CD4-positive, alpha-beta memory T cell (primary cell): ENCODE data around the gene OR9I1. TPM values are rescaled to one million over a fixed set of nuclear protein-coding genes. Genes with fewer than 3 reads are reported as not detected.

Experiments
- CTCF ChIA-PET: fragments of 350-600 bp; sonication (Branson Sonifier 250); formaldehyde crosslinking; loops from one replicate; lab custom pipeline; 2021; ENCODE audit warnings: inconsistent platforms; ENCODE audit not compliant: partially characterized antibody; lab: Charles Lee
- POLR2A ChIA-PET: fragments of 350-600 bp; sonication (Branson Sonifier 250); formaldehyde crosslinking; loops from one replicate; lab custom pipeline; 2021; ENCODE audit not compliant: partially characterized antibody; lab: Charles Lee
- DNase-seq, 5 donors: peaks; one replicate each; pipeline versions ENCODE4 v3.0.0 to v3.0.0-alpha.2; 2020 to 2022; ENCODE audit warnings: mixed read lengths in 1 of 5
- H3K27ac ChIP-seq: one replicate; pipeline ENCODE4 v1.7.0; 2013; ENCODE audit warnings: low read depth, low read length
- H3K27me3 ChIP-seq: 2 replicates; pipeline ENCODE4 v1.7.0; 2013; ENCODE audit warnings: mild to moderate bottlenecking, low read length, moderate library complexity; ENCODE audit not compliant: insufficient read depth
- H3K36me3 ChIP-seq: 2 replicates; pipeline ENCODE4 v1.7.0; 2013; ENCODE audit warnings: mild to moderate bottlenecking, low read length, moderate library complexity; ENCODE audit not compliant: insufficient read depth
- H3K4me1 ChIP-seq: 2 replicates; pipeline ENCODE4 v1.7.0; 2013; ENCODE audit warnings: mild to moderate bottlenecking, low read length, moderate library complexity; ENCODE audit not compliant: insufficient read depth
- H3K4me3 ChIP-seq, 2 donors: one replicate each; pipeline ENCODE4 v1.7.0; 2013; ENCODE audit warnings: low read length in 2 of 2, mild to moderate bottlenecking in 1 of 2
- H3K9me3 ChIP-seq, 2 donors: one replicate each; pipeline ENCODE4 v1.7.0; 2013; ENCODE audit warnings: low read length in 2 of 2, control low read depth in 1 of 2; ENCODE audit not compliant: control insufficient read depth in 1 of 2
- H3K27ac Mint-ChIP-seq, 7 donors: one replicate each; pipeline ENCODE4 v1.8.0; 2020 to 2021; ENCODE audit warnings: mixed read lengths in 7 of 7, mild to moderate bottlenecking in 6 of 7, inconsistent platforms in 3 of 7, moderate library complexity in 3 of 7
- H3K27me3 Mint-ChIP-seq, 2 donors: one replicate each; pipeline ENCODE4 v1.8.0; 2020 to 2021; ENCODE audit warnings: mixed read lengths in 2 of 2
- H3K36me3 Mint-ChIP-seq, 2 donors: one replicate each; pipeline ENCODE4 v1.8.0; 2020 to 2021; ENCODE audit warnings: mixed read lengths in 2 of 2, inconsistent platforms in 1 of 2, mild to moderate bottlenecking in 1 of 2
- H3K4me1 Mint-ChIP-seq, 4 donors: one replicate each; pipeline ENCODE4 v1.8.0; 2020 to 2021; ENCODE audit warnings: mixed read lengths in 4 of 4, mild to moderate bottlenecking in 1 of 4
- H3K4me3 Mint-ChIP-seq, 8 donors: one replicate each; pipeline ENCODE4 v1.8.0; 2020 to 2021; ENCODE audit warnings: mixed read lengths in 8 of 8, mild to moderate bottlenecking in 7 of 8, moderate library complexity in 6 of 8, inconsistent platforms in 3 of 8
- H3K9me3 Mint-ChIP-seq, 8 donors: one replicate each; pipeline ENCODE4 v1.8.0; 2020 to 2021; ENCODE audit warnings: mixed read lengths in 8 of 8, mild to moderate bottlenecking in 5 of 8, inconsistent platforms in 3 of 8, moderate library complexity in 1 of 8
- intact Hi-C: fragments of 100-400 bp; cut with micrococcal nuclease; formaldehyde crosslinking; loops from one replicate; pipeline ENCODE4 v1.15.1; 2023
- polyA plus RNA-seq, 2 donors: library from polyadenylated mRNA; unstranded; fragments of 300-500 nt; fragmentation: Illumina TruSeq; gene quantifications; one replicate each; pipeline ENCODE4 v1.2.3, GENCODE V29; 2021
- total RNA-seq, 2 experiments: library from RNA; stranded (reverse); gene quantifications; one replicate each; pipeline ENCODE4 v1.2.3, GENCODE V29; 2021

Gene OR9I1, protein sequence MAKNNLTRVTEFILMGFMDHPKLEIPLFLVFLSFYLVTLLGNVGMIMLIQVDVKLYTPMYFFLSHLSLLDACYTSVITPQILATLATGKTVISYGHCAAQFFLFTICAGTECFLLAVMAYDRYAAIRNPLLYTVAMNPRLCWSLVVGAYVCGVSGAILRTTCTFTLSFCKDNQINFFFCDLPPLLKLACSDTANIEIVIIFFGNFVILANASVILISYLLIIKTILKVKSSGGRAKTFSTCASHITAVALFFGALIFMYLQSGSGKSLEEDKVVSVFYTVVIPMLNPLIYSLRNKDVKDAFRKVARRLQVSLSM
- total RNA-seq (not detected), polyA plus RNA-seq (not detected)

DNA sequence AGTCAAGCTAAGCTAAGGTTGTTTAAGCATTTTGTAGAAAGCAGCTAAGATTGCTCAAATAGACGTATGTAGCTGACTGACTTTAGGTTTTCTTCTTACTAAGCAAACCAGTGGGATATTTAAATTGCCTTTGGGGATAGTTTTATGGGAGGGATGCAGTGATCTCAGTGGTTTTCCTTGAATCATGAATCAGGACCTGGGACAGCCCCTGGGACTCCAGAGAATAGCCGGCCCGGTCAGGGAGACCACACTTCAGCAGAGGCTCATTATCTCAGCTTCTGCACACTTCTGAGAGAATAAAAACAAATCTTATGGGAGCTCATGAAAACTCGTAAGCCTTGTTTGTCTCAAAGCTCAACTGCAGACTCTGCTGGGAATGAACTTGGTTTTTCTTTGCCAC is at the start of gene OR9I1:
TSS of gene OR9I1 (minus strand) at position 62 of the 400 bp plus-strand sequence. CDS start 6,086 bp downstream, outside the sequence.
- no peak within 1 kb of the TSS for H3K27ac ChIP-seq
- DNase-seq, result no peak
- H3K27me3 ChIP-seq, result no peaks in the 10 kb centered on the region
- no peaks in the 10 kb centered on the region for H3K36me3 Mint-ChIP-seq
- no peaks in the 10 kb centered on the region for H3K4me1 Mint-ChIP-seq
- no peaks in the 10 kb centered on the region for H3K9me3 Mint-ChIP-seq
- H3K4me3 ChIP-seq, result no peak within 1 kb of the TSS
- ChIA-PET POLR2A (no interaction called here), CTCF (no interaction called here)
- no peaks in the 10 kb centered on the region for H3K9me3 ChIP-seq
- intact Hi-C loops, result no loop called here
- peaks cover 6 to 8% of the 10 kb centered on the region in 2 donors for H3K27me3 Mint-ChIP-seq
- H3K4me1 ChIP-seq, result no peaks in the 10 kb centered on the region
- H3K36me3 ChIP-seq, result no peaks in the 10 kb centered on the region
- no peak within 1 kb of the TSS for H3K4me3 Mint-ChIP-seq
- peak within 1 kb of the TSS in 1 of 7 donors; percentile 70 for H3K27ac Mint-ChIP-seq

DNA sequence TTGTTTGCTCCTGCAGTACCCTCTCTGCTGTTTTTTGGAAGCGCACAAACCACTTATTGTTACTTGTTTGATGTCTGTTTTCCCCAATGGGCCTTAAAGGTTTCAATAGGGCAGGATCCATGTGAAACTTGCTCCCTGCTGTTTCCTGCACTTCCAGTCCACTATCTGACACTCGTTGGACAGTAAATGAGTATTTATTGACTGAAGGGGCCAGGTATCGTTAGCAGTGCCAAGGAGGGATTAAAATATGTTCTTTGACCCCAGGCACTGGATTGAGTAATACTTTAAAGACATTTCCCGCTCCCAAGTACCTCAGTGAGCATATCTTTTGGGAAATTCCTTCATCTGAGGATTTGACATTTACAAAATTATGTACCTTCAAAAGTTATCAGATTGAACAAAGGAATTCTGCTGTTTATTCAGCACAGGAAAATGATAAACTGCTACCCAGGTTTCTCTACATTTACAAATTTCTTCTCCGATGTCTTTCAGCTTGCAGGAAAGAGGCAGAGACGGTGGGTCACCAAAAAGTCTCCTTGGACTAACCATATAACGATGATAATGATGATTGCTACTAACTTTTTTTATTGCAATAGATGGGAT is 40.3 kb upstream of the OR9I1 start:
- Histone ChIP-seq H3K36me3 (no peaks in the 10 kb centered on the region), H3K9me3 (no peaks in the 10 kb centered on the region), H3K4me1 (no peaks in the 10 kb centered on the region), H3K27me3 (no peaks in the 10 kb centered on the region), H3K27ac (no peak overlapping the region), H3K4me3 (no peak overlapping the region)
- Mint-ChIP-seq H3K9me3 (peaks cover 0 to 5% (median 0%) of the 10 kb centered on the region in 8 donors), H3K27ac (no peak overlapping the region), H3K4me1 (no peaks in the 10 kb centered on the region), H3K27me3 (peaks cover 2 to 5% of the 10 kb centered on the region in 2 donors), H3K36me3 (no peaks in the 10 kb centered on the region), H3K4me3 (no peak overlapping the region)
- DNase-seq, result no peak
- CTCF ChIA-PET, result no interaction called here
- POLR2A ChIA-PET, result no interaction called here
- intact Hi-C loops, result no loop called here

DNA sequence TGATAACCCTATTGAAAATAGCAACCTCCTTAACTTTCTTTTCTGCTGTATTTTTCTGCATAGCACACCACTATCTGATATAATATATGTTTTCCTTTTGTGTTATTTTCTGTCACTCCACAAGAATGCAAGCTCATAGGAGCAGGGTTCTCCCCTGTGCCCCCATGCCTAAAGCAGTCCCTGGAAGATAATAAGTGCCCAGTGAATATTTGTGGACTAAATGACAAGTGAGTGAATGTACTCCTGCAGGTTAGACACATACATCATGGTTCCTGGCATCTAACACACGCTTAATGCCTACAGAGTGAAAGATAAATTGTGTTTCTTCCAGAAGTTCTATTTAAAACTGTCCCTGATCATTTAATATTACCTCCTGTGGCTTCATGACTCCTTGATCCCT is 39.7 kb upstream of the OR9I1 start:
- H3K36me3 ChIP-seq, result no peaks in the 10 kb centered on the region
- no peaks in the 10 kb centered on the region for H3K4me1 ChIP-seq
- Mint-ChIP-seq H3K4me3 (no peak overlapping the region), H3K27me3 (peaks cover 3 to 5% of the 10 kb centered on the region in 2 donors), H3K36me3 (no peaks in the 10 kb centered on the region), H3K4me1 (no peaks in the 10 kb centered on the region), H3K27ac (no peak overlapping the region), H3K9me3 (peaks cover 0 to 8% (median 0%) of the 10 kb centered on the region in 8 donors)
- DNase-seq, result no peak
- H3K27ac ChIP-seq, result no peak overlapping the region
- no peak overlapping the region for H3K4me3 ChIP-seq
- H3K27me3 ChIP-seq, result no peaks in the 10 kb centered on the region
- ChIA-PET POLR2A (no interaction called here), CTCF (no interaction called here)
- H3K9me3 ChIP-seq, result no peaks in the 10 kb centered on the region
- intact Hi-C loops, result no loop called here

DNA sequence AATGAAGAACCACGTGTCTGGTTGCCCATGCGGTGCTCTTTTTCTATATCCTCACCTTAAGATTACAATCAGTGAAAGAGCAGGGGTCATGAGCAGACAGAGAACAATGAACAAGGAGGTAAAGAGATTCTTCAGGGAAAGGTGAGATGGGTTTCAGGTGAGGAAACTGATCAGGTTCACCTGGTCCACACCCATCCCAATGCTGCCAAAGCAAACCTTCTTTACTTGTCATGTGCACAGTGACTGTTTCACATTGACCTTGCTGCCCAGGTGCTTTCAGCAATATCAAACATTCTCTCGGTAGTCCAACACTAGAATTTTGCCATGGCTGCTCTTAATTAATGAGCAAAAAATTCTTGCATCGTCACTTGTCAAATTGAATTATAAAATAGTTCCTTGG is 39.1 kb upstream of the OR9I1 start:
- Mint-ChIP-seq H3K9me3 (peaks cover 0 to 12% (median 0%) of the 10 kb centered on the region in 8 donors), H3K27me3 (peaks cover 2 to 3% of the 10 kb centered on the region in 2 donors), H3K4me1 (no peaks in the 10 kb centered on the region), H3K4me3 (no peak overlapping the region), H3K36me3 (no peaks in the 10 kb centered on the region), H3K27ac (no peak overlapping the region)
- Histone ChIP-seq H3K9me3 (no peaks in the 10 kb centered on the region), H3K4me1 (no peaks in the 10 kb centered on the region), H3K4me3 (no peak overlapping the region), H3K27ac (no peak overlapping the region), H3K27me3 (no peaks in the 10 kb centered on the region), H3K36me3 (no peaks in the 10 kb centered on the region)
- intact Hi-C loops, result no loop called here
- DNase-seq, result no peak
- ChIA-PET POLR2A (no interaction called here), CTCF (no interaction called here)

DNA sequence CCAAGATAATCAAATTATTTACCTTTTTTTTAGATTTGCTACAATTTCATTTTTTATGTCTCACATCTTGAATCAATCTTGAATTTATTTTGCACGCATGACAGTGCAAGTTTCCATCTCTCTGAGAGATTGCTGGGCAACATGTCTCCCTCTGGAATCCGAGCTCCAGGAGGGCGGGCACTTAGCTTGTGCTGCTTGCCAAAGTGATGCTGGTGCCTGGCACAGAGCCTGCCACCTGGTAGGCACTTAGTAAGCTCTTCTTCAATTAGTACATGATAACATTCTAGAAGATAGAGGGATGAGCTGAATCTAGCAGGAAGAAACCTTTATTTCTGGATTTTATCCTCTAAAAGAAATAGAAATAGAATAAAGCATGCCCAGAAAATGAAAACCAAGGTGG is 27.5 kb upstream of the OR9I1 start:
- CTCF ChIA-PET, result no interaction called here
- intact Hi-C loops, result no loop called here
- Histone ChIP-seq H3K36me3 (no peaks in the 10 kb centered on the region), H3K27ac (no peak overlapping the region), H3K9me3 (no peaks in the 10 kb centered on the region), H3K4me1 (no peaks in the 10 kb centered on the region), H3K27me3 (no peaks in the 10 kb centered on the region), H3K4me3 (no peak overlapping the region)
- Mint-ChIP-seq H3K27ac (no peak overlapping the region), H3K4me3 (no peak overlapping the region), H3K27me3 (peaks cover 5% of the 10 kb centered on the region in 2 donors), H3K36me3 (no peaks in the 10 kb centered on the region), H3K9me3 (peaks cover 0 to 3% (median 0%) of the 10 kb centered on the region in 8 donors), H3K4me1 (no peaks in the 10 kb centered on the region)
- no peak for DNase-seq
- POLR2A ChIA-PET, result no interaction called here

DNA sequence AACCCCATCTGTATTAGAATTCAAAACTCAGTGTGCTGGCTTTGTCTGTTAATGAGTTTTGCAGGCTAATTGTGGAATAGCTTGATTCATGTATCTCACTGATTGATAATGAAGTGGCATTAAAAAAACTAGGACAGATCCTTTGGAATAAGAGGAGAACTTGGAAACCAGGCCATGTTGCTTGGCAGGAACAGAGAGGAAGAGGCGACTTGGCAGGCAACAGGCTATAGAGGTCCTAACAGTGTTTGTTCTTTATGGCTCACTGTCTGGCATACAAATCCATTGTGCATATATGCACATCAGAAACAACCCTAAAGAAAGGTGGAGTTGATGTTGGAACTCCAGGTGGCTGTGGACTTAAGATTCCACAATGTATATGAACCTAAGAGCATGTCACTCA is 17.4 kb upstream of the OR9I1 start:
- Histone ChIP-seq H3K27me3 (no peaks in the 10 kb centered on the region), H3K4me3 (no peak overlapping the region), H3K4me1 (no peaks in the 10 kb centered on the region), H3K27ac (no peak overlapping the region), H3K36me3 (no peaks in the 10 kb centered on the region), H3K9me3 (no peaks in the 10 kb centered on the region)
- Mint-ChIP-seq H3K27me3 (peaks cover 6 to 12% of the 10 kb centered on the region in 2 donors), H3K9me3 (peaks cover 0 to 4% (median 0%) of the 10 kb centered on the region in 8 donors), H3K4me1 (no peaks in the 10 kb centered on the region), H3K4me3 (no peak overlapping the region), H3K36me3 (no peaks in the 10 kb centered on the region), H3K27ac (no peak overlapping the region)
- DNase-seq, result no peak
- ChIA-PET POLR2A (no interaction called here), CTCF (no interaction called here)
- intact Hi-C loops, result no loop called here

DNA sequence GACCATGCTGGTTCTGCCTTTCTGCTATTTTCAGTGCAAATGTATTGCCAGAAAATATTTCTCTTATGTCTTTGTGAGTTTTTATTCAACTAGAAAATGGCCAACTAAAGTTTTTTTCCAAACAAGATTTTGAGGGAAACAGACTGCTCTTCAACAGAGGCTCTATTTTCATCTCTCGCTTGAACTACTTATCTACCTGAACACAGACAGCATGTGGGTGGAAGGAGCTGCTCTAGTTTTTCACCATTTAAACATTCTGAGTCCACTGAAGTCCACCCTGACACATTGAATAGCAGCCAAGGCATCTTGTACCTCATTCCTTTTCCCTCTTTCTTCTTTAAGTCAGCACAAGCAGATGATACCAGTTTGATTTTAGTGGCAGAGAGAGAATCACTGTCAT is 9.8 kb upstream of the OR9I1 start:
- Histone ChIP-seq H3K4me1 (no peaks in the 10 kb centered on the region), H3K4me3 (no peak overlapping the region), H3K36me3 (no peaks in the 10 kb centered on the region), H3K27ac (no peak overlapping the region), H3K27me3 (no peaks in the 10 kb centered on the region), H3K9me3 (no peaks in the 10 kb centered on the region)
- Mint-ChIP-seq H3K4me3 (no peak overlapping the region), H3K36me3 (no peaks in the 10 kb centered on the region), H3K4me1 (peaks cover 0 to 1% (median 0%) of the 10 kb centered on the region in 4 donors), H3K27ac (no peak overlapping the region), H3K9me3 (peaks cover 0 to 4% (median 0%) of the 10 kb centered on the region in 8 donors), H3K27me3 (peaks cover 3 to 4% of the 10 kb centered on the region in 2 donors)
- intact Hi-C loops, result no loop called here
- CTCF ChIA-PET, result no interaction called here
- DNase-seq, result no peak
- POLR2A ChIA-PET, result no interaction called here
